GM18502 (cell line): Measurements from ENCODE around the gene FMNL2.

ENCODE experiments used
- ATAC-seq: cut with Tn5 transposase; IDR thresholded peaks from one replicate; pipeline ENCODE4 v1.9.1; 2021; ENCODE audit warnings: mild to moderate bottlenecking; ENCODE audit not compliant: unreplicated experiment, poor library complexity

FMNL2 gene

GRCh38 chr2:152542995-152543481 is 208.1 kb downstream of the FMNL2 start:
- no peak for ATAC-seq

GRCh38 chr2:152543717-152544116 is 208.7 kb downstream of the FMNL2 start:
- no peak for ATAC-seq

GRCh38 chr2:152544638-152545037 is 209.7 kb downstream of the FMNL2 start:
- no peak for ATAC-seq

GRCh38 chr2:152546230-152546837 is 211.4 kb downstream of the FMNL2 start:
- no peak for ATAC-seq

GRCh38 chr2:152548111-152548875 is 213.3 kb downstream of the FMNL2 start:
- no peak for ATAC-seq

GRCh38 chr2:152548996-152549395 is 214.0 kb downstream of the FMNL2 start:
- no peak for ATAC-seq

GRCh38 chr2:152549423-152549822 is 214.4 kb downstream of the FMNL2 start:
- ATAC-seq = no peak

GRCh38 chr2:152550386-152550785 is 215.4 kb downstream of the FMNL2 start:
- ATAC-seq = no peak

- no peak for ATAC-seq
These were observed 217.9 kb downstream of the FMNL2 start for GRCh38 chr2:152552888-152553287.

- ATAC-seq = no peak
These were observed 218.5 kb downstream of the FMNL2 start for GRCh38 chr2:152553518-152553917.

- ATAC-seq = no peak
These were observed 220.1 kb downstream of the FMNL2 start for GRCh38 chr2:152555048-152555447.

GRCh38 chr2:152556506-152556905 is 221.5 kb downstream of the FMNL2 start:
- ATAC-seq = no peak

- no peak for ATAC-seq
These were observed 222.4 kb downstream of the FMNL2 start for GRCh38 chr2:152557273-152557888.

- no peak for ATAC-seq
These were observed 223.4 kb downstream of the FMNL2 start for GRCh38 chr2:152558158-152558984.

- no peak for ATAC-seq
These were observed 224.0 kb downstream of the FMNL2 start for GRCh38 chr2:152559008-152559407.

GRCh38 chr2:152560166-152560565 is 225.2 kb downstream of the FMNL2 start:
- no peak for ATAC-seq

GRCh38 chr2:152560873-152561595 is 226.1 kb downstream of the FMNL2 start:
- no peak for ATAC-seq

- no peak for ATAC-seq
These were observed 227.4 kb downstream of the FMNL2 start for GRCh38 chr2:152562198-152562884.

- ATAC-seq = no peak
These were observed 228.8 kb downstream of the FMNL2 start for GRCh38 chr2:152563764-152564163.
